Endothelial cell of umbilical vein (primary cell): ENCODE data around the gene DCLK1. TPM values are rescaled to one million over a fixed set of nuclear protein-coding genes. Genes with fewer than 3 reads are reported as not detected.

Source experiments
- BruUV-seq: library from RNA; stranded (reverse); fragments of 400-500 nt; replicated peaks from 2 replicates; lab custom pipeline; 2021; lab: Mats Ljungman, UMichigan
- CTCF ChIA-PET: fragments of 300-600, 350-600 bp; sonication (Branson Sonifier 250); formaldehyde crosslinking; loops from one replicate; lab custom pipeline; 2021; ENCODE audit warnings: antibody characterized with exemption, inconsistent platforms; lab: Charles Lee
- POLR2A ChIA-PET: fragments of 300-600, 350-600 bp; sonication (Branson Sonifier 250); formaldehyde crosslinking; loops from one replicate; lab custom pipeline; 2021; ENCODE audit warnings: antibody characterized with exemption, inconsistent platforms; lab: Charles Lee
- DNase-seq: peaks from one replicate; pipeline ENCODE4 v3.0.0-alpha.2; 2011; ENCODE audit warnings: low read depth, low spot score
- FAIRE-seq: peaks from 2 replicates; lab custom pipeline; 2011; peaks lifted over from hg19 to GRCh38; lab: Jason Lieb, UNC
- H2AFZ ChIP-seq: 2 replicates; pipeline ENCODE4 v1.6.0; 2012; ENCODE audit warnings: low read depth, low read length, control low read depth, inconsistent platforms
- H3K27ac ChIP-seq: 2 replicates; pipeline ENCODE4 v1.5.1; 2011; ENCODE audit warnings: low read depth, mild to moderate bottlenecking, control low read depth, low read length, moderate library complexity; ENCODE audit not compliant: insufficient read depth
- H3K27me3 ChIP-seq, 2 experiments: 2 replicates each; pipeline versions ENCODE4 v1.6.0 to v1.6.1; 2011; ENCODE audit warnings: low read length in 2 of 2, mixed read lengths in 1 of 2; ENCODE audit not compliant: control insufficient read depth in 2 of 2, insufficient read depth in 2 of 2
- H3K36me3 ChIP-seq, 2 experiments: 2 replicates in 1 of 2; 3 replicates in 1 of 2; pipeline ENCODE4 v1.5.1; 2011; ENCODE audit warnings: low read length in 2 of 2, mild to moderate bottlenecking in 1 of 2, moderate library complexity in 1 of 2; ENCODE audit not compliant: control insufficient read depth in 2 of 2, insufficient read depth in 2 of 2; ENCODE audit errors: extremely low read depth in 1 of 2
- H3K4me1 ChIP-seq: 3 replicates; pipeline ENCODE4 v1.5.1; 2011; ENCODE audit warnings: mild to moderate bottlenecking, low read length; ENCODE audit not compliant: control insufficient read depth, insufficient read depth; ENCODE audit errors: extremely low read depth
- H3K4me2 ChIP-seq: 2 replicates; pipeline ENCODE4 v1.6.1; 2011; ENCODE audit warnings: low read length, control low read depth, mixed read lengths; ENCODE audit not compliant: insufficient read depth
- H3K4me3 ChIP-seq, 3 experiments: fragments of 200-600 bp in 1 of 3; sonication (generic), shearing (Covaris generic) in 1 of 3; replicated peaks in 1 of 3; 2 replicates each; pipeline ENCODE4 v1.5.1; 2011 to 2016; ENCODE audit warnings: control low read depth in 3 of 3, low read length in 3 of 3, mild to moderate bottlenecking in 2 of 3, inconsistent platforms in 1 of 3, low read depth in 1 of 3, moderate library complexity in 1 of 3; ENCODE audit not compliant: insufficient read depth in 1 of 3
- H3K79me2 ChIP-seq: 2 replicates; pipeline ENCODE4 v1.6.0; 2012; ENCODE audit warnings: low read length, inconsistent platforms; ENCODE audit not compliant: control insufficient read depth, insufficient read depth
- H3K9ac ChIP-seq: replicated peaks from 2 replicates; pipeline ENCODE3; 2011; ENCODE audit warnings: low read length, control low read depth; ENCODE audit not compliant: insufficient read depth; ENCODE audit errors: extremely low read depth
- H3K9me1 ChIP-seq: replicated peaks from 3 replicates; pipeline ENCODE4 v1.6.0; 2011; ENCODE audit warnings: mild to moderate bottlenecking, low read length; ENCODE audit not compliant: control insufficient read depth, insufficient read depth; ENCODE audit errors: extremely low read depth
- H3K9me3 ChIP-seq: replicated peaks from 2 replicates; pipeline ENCODE4 v1.5.1; 2012; ENCODE audit warnings: low read length, inconsistent platforms; ENCODE audit not compliant: control insufficient read depth, insufficient read depth
- H4K20me1 ChIP-seq: replicated peaks from 2 replicates; pipeline ENCODE3; 2011; ENCODE audit warnings: mild to moderate bottlenecking, low read length; ENCODE audit not compliant: control insufficient read depth, insufficient read depth; ENCODE audit errors: extremely low read depth
- EZH2 ChIP-seq: IDR thresholded peaks from 2 replicates; pipeline ENCODE4 v1.6.1; 2012; ENCODE audit warnings: borderline replicate concordance, low read depth, mild to moderate bottlenecking, moderate library complexity, low read length, inconsistent platforms; ENCODE audit not compliant: severe bottlenecking
- FOS ChIP-seq: IDR thresholded peaks from 2 replicates; pipeline ENCODE4 v1.6.1; 2011; ENCODE audit warnings: mild to moderate bottlenecking, low read length, moderate library complexity, borderline replicate concordance; ENCODE audit not compliant: insufficient read depth
- GATA2 ChIP-seq: IDR thresholded peaks from 2 replicates; pipeline ENCODE4 v1.7.0; 2011; ENCODE audit warnings: low read depth, mild to moderate bottlenecking, moderate library complexity, mixed read lengths, low read length; ENCODE audit not compliant: insufficient read length, insufficient read depth
- JUN ChIP-seq: IDR thresholded peaks from 2 replicates; pipeline ENCODE4 v1.6.1; 2011; ENCODE audit warnings: borderline replicate concordance, low read depth; ENCODE audit not compliant: insufficient read length, insufficient read depth
- MYC ChIP-seq: IDR thresholded peaks from one replicate; pipeline ENCODE4 v1.6.1; 2011; ENCODE audit warnings: mild to moderate bottlenecking, low read depth, low read length
- POLR2A ChIP-seq: IDR thresholded peaks from 2 replicates; pipeline ENCODE4 v1.6.1; 2012; ENCODE audit warnings: low read depth, mild to moderate bottlenecking, control low read depth, low read length
- POLR2AphosphoS5 ChIP-seq: IDR thresholded peaks from 2 replicates; pipeline ENCODE4 v1.6.1; 2012; ENCODE audit warnings: low read depth, mild to moderate bottlenecking, control low read depth, low read length, moderate library complexity; ENCODE audit not compliant: insufficient read depth
- dilution Hi-C: fragments of 300-500 bp; cut with MboI; formaldehyde crosslinking; loops from one replicate; pipeline ENCODE4 v1.15.0; 2019; ENCODE audit warnings: low sequenced_read_pairs; ENCODE audit not compliant: extremely low pct_ligation_motif_present
- intact Hi-C: fragments of 100-400 bp; cut with micrococcal nuclease; formaldehyde crosslinking; loops from one replicate; pipeline ENCODE4 v1.10.0; 2022
- polyA plus RNA-seq, 4 experiments: library from polyadenylated mRNA; depleted of rRNA in 3 of 4; stranded (reverse) in 3 of 4; unstranded in 1 of 4; fragments of >200 nt; gene quantifications; 2 replicates each; pipeline versions ENCODE4 v1.2.1 to v1.2.3, GENCODE V29; 2011 to 2012; ENCODE audit warnings: missing spikeins in 1 of 4
- total RNA-seq: library from RNA; stranded (reverse); gene quantifications from 2 replicates; pipeline ENCODE4 v1.2.3, GENCODE V29; 2021
- TF ChIP-seq, protein P1 (sequence below), 2 donors: IDR thresholded peaks; 1 replicate in 1 of 2; 2 replicates in 1 of 2; pipeline ENCODE4 v1.5.1; 2011; ENCODE audit warnings: low read length in 2 of 2, mild to moderate bottlenecking in 2 of 2, moderate library complexity in 2 of 2, control low read depth in 1 of 2, inconsistent platforms in 1 of 2, low read depth in 1 of 2; ENCODE audit not compliant: insufficient read depth in 1 of 2; ENCODE audit errors: extremely low read depth in 1 of 2
- TF ChIP-seq, protein P2 (sequence below): IDR thresholded peaks from 2 replicates; pipeline ENCODE4 v1.6.1; 2011; ENCODE audit not compliant: insufficient read depth, insufficient read length

The DCLK1 gene
- total and polyA plus RNA-seq, 2 donors (not counting 3 experiments of a cell fraction or from before 2014, with no cell fraction given): 0.28 to 3.9 TPM

DNA sequence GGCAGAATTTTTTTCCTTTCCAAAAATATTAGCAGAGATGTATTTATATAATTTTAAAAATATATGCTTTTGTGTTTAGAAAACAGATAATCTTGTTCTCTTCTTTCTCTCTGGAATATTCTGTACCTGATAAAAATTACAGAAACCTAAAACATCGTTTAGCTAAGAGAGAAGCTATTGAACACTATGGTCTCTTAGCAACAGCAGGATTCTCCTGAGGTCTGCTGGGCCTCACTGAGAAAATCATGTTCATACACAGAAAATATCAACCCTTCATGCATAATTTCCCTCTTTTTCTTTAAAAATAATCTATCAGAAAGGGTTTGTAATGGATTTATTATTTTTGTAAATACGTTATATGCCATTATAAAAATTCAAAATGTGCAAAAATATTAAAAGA lies 242.2 kb downstream of the DCLK1 start:
- Histone ChIP-seq H3K9ac (no peak overlapping the region), H3K9me3 (no peaks in the 10 kb centered on the region), H4K20me1 (no peaks in the 10 kb centered on the region), H2AFZ (no peak overlapping the region), H3K27ac (no peak overlapping the region), H3K27me3 (no peaks in the 10 kb centered on the region), H3K79me2 (no peaks in the 10 kb centered on the region), H3K9me1 (no peaks in the 10 kb centered on the region), H3K4me2 (no peak overlapping the region), H3K36me3 (no peaks in the 10 kb centered on the region), H3K4me3 (no peak overlapping the region), H3K4me1 (no peaks in the 10 kb centered on the region)
- POLR2A ChIA-PET: no interaction called here
- DNase-seq (no peak), FAIRE-seq (no peak)
- no TSS peak for BruUV-seq
- dilution Hi-C loops: no loop called here
- intact Hi-C loops: no loop called here
- CTCF ChIA-PET: interaction anchor here (1.2 kb wide), 1 partner anchor 71 kb away, joined by 3 read pairs; no protein-coding TSS in a partner anchor
- TF ChIP-seq MYC (no peak), POLR2AphosphoS5 (no peak), POLR2A (no peak), FOS (no peak), JUN (no peak), GATA2 (no peak), EZH2 (no peak)
- TF ChIP-seq, protein P1, sequence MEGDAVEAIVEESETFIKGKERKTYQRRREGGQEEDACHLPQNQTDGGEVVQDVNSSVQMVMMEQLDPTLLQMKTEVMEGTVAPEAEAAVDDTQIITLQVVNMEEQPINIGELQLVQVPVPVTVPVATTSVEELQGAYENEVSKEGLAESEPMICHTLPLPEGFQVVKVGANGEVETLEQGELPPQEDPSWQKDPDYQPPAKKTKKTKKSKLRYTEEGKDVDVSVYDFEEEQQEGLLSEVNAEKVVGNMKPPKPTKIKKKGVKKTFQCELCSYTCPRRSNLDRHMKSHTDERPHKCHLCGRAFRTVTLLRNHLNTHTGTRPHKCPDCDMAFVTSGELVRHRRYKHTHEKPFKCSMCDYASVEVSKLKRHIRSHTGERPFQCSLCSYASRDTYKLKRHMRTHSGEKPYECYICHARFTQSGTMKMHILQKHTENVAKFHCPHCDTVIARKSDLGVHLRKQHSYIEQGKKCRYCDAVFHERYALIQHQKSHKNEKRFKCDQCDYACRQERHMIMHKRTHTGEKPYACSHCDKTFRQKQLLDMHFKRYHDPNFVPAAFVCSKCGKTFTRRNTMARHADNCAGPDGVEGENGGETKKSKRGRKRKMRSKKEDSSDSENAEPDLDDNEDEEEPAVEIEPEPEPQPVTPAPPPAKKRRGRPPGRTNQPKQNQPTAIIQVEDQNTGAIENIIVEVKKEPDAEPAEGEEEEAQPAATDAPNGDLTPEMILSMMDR (IDR thresholded peaks at IDR 0.05; ENCODE audit: extremely low read depth in 1 of 2, insufficient read depth in 1 of 2, low read depth in 1 of 2, low read length in 2 of 2): no peak
- TF ChIP-seq, protein P2, sequence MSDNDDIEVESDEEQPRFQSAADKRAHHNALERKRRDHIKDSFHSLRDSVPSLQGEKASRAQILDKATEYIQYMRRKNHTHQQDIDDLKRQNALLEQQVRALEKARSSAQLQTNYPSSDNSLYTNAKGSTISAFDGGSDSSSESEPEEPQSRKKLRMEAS: no peak
